Trophoblast cell (in vitro differentiated cells and primary cell): Measurements from ENCODE around the gene INSYN2B.

ENCODE experiments used
- DNase-seq, 2 donors: peaks; one replicate each; pipeline ENCODE4 v3.0.0-alpha.2; 2016
- H2AFZ ChIP-seq: 2 replicates; pipeline ENCODE4 v1.6.1; 2013; ENCODE audit warnings: low read length, moderate library complexity, mild to moderate bottlenecking; ENCODE audit not compliant: insufficient read depth, poor library complexity
- H2AK5ac ChIP-seq: 2 replicates; pipeline ENCODE4 v1.6.1; 2013; ENCODE audit warnings: mild to moderate bottlenecking, low read length
- H2BK120ac ChIP-seq: 2 replicates; pipeline ENCODE4 v1.6.1; 2013; ENCODE audit warnings: low read length, mild to moderate bottlenecking, moderate library complexity; ENCODE audit not compliant: insufficient read depth, poor library complexity
- H2BK12ac ChIP-seq: 2 replicates; pipeline ENCODE4 v1.6.1; 2013; ENCODE audit warnings: mild to moderate bottlenecking, low read length, moderate library complexity
- H2BK5ac ChIP-seq: 2 replicates; pipeline ENCODE4 v1.6.1; 2013; ENCODE audit warnings: low read length, low read depth, moderate library complexity, mild to moderate bottlenecking; ENCODE audit not compliant: poor library complexity
- H3K14ac ChIP-seq: 2 replicates; pipeline ENCODE4 v1.6.1; 2013; ENCODE audit warnings: mild to moderate bottlenecking, low read length
- H3K18ac ChIP-seq: 2 replicates; pipeline ENCODE4 v1.6.1; 2013; ENCODE audit warnings: mild to moderate bottlenecking, low read length
- H3K23ac ChIP-seq: 2 replicates; pipeline ENCODE4 v1.6.1; 2013; ENCODE audit warnings: low read length
- H3K27ac ChIP-seq: 2 replicates; pipeline ENCODE4 v1.5.1; 2013; ENCODE audit warnings: low read depth, mild to moderate bottlenecking, inconsistent platforms, low read length, moderate library complexity
- H3K27me3 ChIP-seq: 2 replicates; pipeline ENCODE4 v1.6.1; 2013; ENCODE audit warnings: inconsistent platforms, mild to moderate bottlenecking, low read length, moderate library complexity; ENCODE audit not compliant: insufficient read depth
- H3K36me3 ChIP-seq, 2 experiments: 1 replicate in 1 of 2; 2 replicates in 1 of 2; pipeline ENCODE4 v1.6.1; 2013; ENCODE audit warnings: low read length in 2 of 2, mild to moderate bottlenecking in 2 of 2, moderate library complexity in 1 of 2; ENCODE audit not compliant: insufficient read depth in 2 of 2, control insufficient read depth in 1 of 2
- H3K4ac ChIP-seq: 2 replicates; pipeline ENCODE4 v1.6.1; 2013; ENCODE audit warnings: low read depth, mild to moderate bottlenecking, low read length, moderate library complexity
- H3K4me1 ChIP-seq, 2 experiments: 1 replicate in 1 of 2; 2 replicates in 1 of 2; pipeline ENCODE4 v1.6.1; 2013; ENCODE audit warnings: low read length in 2 of 2, mild to moderate bottlenecking in 2 of 2, moderate library complexity in 1 of 2; ENCODE audit not compliant: insufficient read depth in 2 of 2, control insufficient read depth in 1 of 2
- H3K4me2 ChIP-seq: 2 replicates; pipeline ENCODE4 v1.6.1; 2013; ENCODE audit warnings: inconsistent platforms, mild to moderate bottlenecking, low read length, moderate library complexity
- H3K4me3 ChIP-seq: 2 replicates; pipeline ENCODE4 v1.5.1; 2013; ENCODE audit warnings: mild to moderate bottlenecking, low read depth, low read length, inconsistent platforms
- H3K79me1 ChIP-seq: one replicate; pipeline ENCODE4 v1.6.1; 2013; ENCODE audit warnings: low read length
- H3K79me2 ChIP-seq: 2 replicates; pipeline ENCODE4 v1.6.1; 2013; ENCODE audit warnings: low read length, mild to moderate bottlenecking; ENCODE audit not compliant: control insufficient read depth, insufficient read depth, poor library complexity
- H3K9ac ChIP-seq: 2 replicates; pipeline ENCODE4 v1.6.1; 2013; ENCODE audit warnings: mild to moderate bottlenecking, low read length
- H3K9me3 ChIP-seq: 2 replicates; pipeline ENCODE4 v1.6.1; 2013; ENCODE audit warnings: low read depth, mild to moderate bottlenecking, control low read depth, inconsistent platforms, low read length; ENCODE audit not compliant: insufficient read depth
- H4K12ac ChIP-seq: 2 replicates; pipeline ENCODE4 v1.6.1; 2013; ENCODE audit warnings: low read depth, mild to moderate bottlenecking, low read length, moderate library complexity
- H4K8ac ChIP-seq: 2 replicates; pipeline ENCODE4 v1.6.1; 2013; ENCODE audit warnings: low read depth, mild to moderate bottlenecking, low read length, moderate library complexity
- H4K91ac ChIP-seq: one replicate; pipeline ENCODE4 v1.6.1; 2013; ENCODE audit warnings: low read depth, mild to moderate bottlenecking, low read length, moderate library complexity
- WGBS: extraction: QIAGEN DNeasy Blood & Tissue Kit; methylation state at CpG from one replicate; pipeline ENCODE4 v1.1.7; 2013; ENCODE audit warnings: missing lambda C conversion rate; ENCODE audit not compliant: insufficient read length, insufficient coverage; ENCODE audit errors: extremely low coverage; 5-methylcytosine and 5-hydroxymethylcytosine counted together

The INSYN2B gene

GRCh38 chr5:169871826-169872490, 108.3 kb downstream of the INSYN2B start:
- no CpG with 5 or more reads among the region's 5 CpGs for WGBS
- Histone ChIP-seq H3K9ac (no peak overlapping the region), H3K79me2 (no peaks in the 10 kb centered on the region), H4K12ac (no peak overlapping the region), H3K4me3 (no peak overlapping the region), H3K79me1 (no peaks in the 10 kb centered on the region), H3K18ac (no peak overlapping the region), H2AK5ac (no peak overlapping the region), H3K4me1 (no peaks in the 10 kb centered on the region), H3K4me2 (no peak overlapping the region), H2AFZ (no peak overlapping the region), H3K36me3 (no peaks in the 10 kb centered on the region), H3K23ac (no peak overlapping the region), H3K9me3 (no peaks in the 10 kb centered on the region), H4K8ac (no peak overlapping the region), H2BK5ac (no peak overlapping the region), H2BK120ac (no peak overlapping the region), H3K27me3 (no peaks in the 10 kb centered on the region), H2BK12ac (no peak overlapping the region), H3K4ac (no peak overlapping the region), H3K14ac (no peak overlapping the region), H4K91ac (no peak overlapping the region), H3K27ac (no peak overlapping the region)
- no peak for DNase-seq

DNA sequence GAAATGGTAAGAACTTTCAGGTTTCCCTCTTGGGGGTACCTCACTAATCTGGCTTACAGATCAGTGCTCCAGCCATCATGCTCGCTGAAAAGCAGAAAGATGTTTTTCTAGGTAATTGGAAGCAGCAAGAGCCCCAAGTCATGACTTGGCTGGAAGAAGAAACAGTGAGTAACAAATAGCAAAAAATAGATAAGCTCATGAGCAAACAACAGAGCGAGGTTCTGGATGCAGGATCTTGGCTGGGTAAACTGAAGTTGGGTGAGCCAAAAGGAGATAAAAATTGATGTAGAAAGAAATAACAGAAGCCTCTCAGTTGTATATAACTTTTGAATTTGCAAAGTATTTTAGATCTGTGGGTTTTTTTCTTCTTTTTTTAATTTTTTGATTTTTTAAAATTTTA, 110.1 kb downstream of the INSYN2B start:
- Histone ChIP-seq H3K9me3 (no peaks in the 10 kb centered on the region), H3K79me2 (no peaks in the 10 kb centered on the region), H3K9ac (no peak overlapping the region), H3K14ac (no peak overlapping the region), H2AK5ac (no peak overlapping the region), H3K18ac (no peak overlapping the region), H3K4me1 (no peaks in the 10 kb centered on the region), H4K91ac (no peak overlapping the region), H3K4ac (no peak overlapping the region), H3K4me3 (no peak overlapping the region), H3K27me3 (no peaks in the 10 kb centered on the region), H3K36me3 (no peaks in the 10 kb centered on the region), H2BK12ac (no peak overlapping the region), H4K8ac (no peak overlapping the region), H2AFZ (no peak overlapping the region), H3K27ac (no peak overlapping the region), H3K79me1 (no peaks in the 10 kb centered on the region), H2BK120ac (no peak overlapping the region), H4K12ac (no peak overlapping the region), H3K4me2 (no peak overlapping the region), H2BK5ac (no peak overlapping the region), H3K23ac (no peak overlapping the region)
- DNase-seq: no peak
- WGBS: no CpG with 5 or more reads among the region's 2 CpGs

GRCh38 chr5:169869066-169869465, 111.2 kb downstream of the INSYN2B start:
- H3K4ac ChIP-seq: no peak overlapping the region
- H3K27ac ChIP-seq: no peak overlapping the region
- no peak overlapping the region for H2AFZ ChIP-seq
- no peak overlapping the region for H3K4me2 ChIP-seq
- no peak overlapping the region for H3K18ac ChIP-seq
- no peak overlapping the region for H2BK12ac ChIP-seq
- no peak overlapping the region for H4K91ac ChIP-seq
- no peaks in the 10 kb centered on the region for H3K4me1 ChIP-seq
- WGBS: no CpG with 5 or more reads among the region's 3 CpGs
- H4K8ac ChIP-seq: no peak overlapping the region
- H3K4me3 ChIP-seq: no peak overlapping the region
- H3K36me3 ChIP-seq: no peaks in the 10 kb centered on the region
- no peak overlapping the region for H3K9ac ChIP-seq
- no peaks in the 10 kb centered on the region for H3K79me2 ChIP-seq
- H2BK120ac ChIP-seq: no peak overlapping the region
- H3K23ac ChIP-seq: no peak overlapping the region
- no peaks in the 10 kb centered on the region for H3K79me1 ChIP-seq
- H4K12ac ChIP-seq: no peak overlapping the region
- no peaks in the 10 kb centered on the region for H3K9me3 ChIP-seq
- H2AK5ac ChIP-seq: no peak overlapping the region
- H3K27me3 ChIP-seq: no peaks in the 10 kb centered on the region
- no peak for DNase-seq
- no peak overlapping the region for H2BK5ac ChIP-seq
- H3K14ac ChIP-seq: no peak overlapping the region

- Histone ChIP-seq H3K27me3 (no peaks in the 10 kb centered on the region), H2BK5ac (no peak overlapping the region), H4K8ac (no peak overlapping the region), H3K4ac (no peak overlapping the region), H2AFZ (no peak overlapping the region), H3K9ac (no peak overlapping the region), H4K91ac (no peak overlapping the region), H3K14ac (no peak overlapping the region), H3K4me3 (no peak overlapping the region), H2BK12ac (no peak overlapping the region), H3K27ac (no peak overlapping the region), H3K18ac (no peak overlapping the region), H3K4me2 (no peak overlapping the region), H3K23ac (no peak overlapping the region), H3K36me3 (no peaks in the 10 kb centered on the region), H3K4me1 (no peaks in the 10 kb centered on the region), H2BK120ac (no peak overlapping the region), H2AK5ac (no peak overlapping the region), H3K79me1 (no peaks in the 10 kb centered on the region), H4K12ac (no peak overlapping the region), H3K9me3 (no peaks in the 10 kb centered on the region), H3K79me2 (no peaks in the 10 kb centered on the region)
- WGBS: no CpG with 5 or more reads among the region's 2 CpGs
- no peak for DNase-seq
Observed at GRCh38 chr5:169867347-169867746, 112.9 kb downstream of the INSYN2B start.
